ENCODE measurements around the gene TICAM1.

- TF ChIP-seq CBFB (IDR thresholded peaks at IDR 0.05; ENCODE audit: low read depth) = no peak
- TF ChIP-seq, protein P1, sequence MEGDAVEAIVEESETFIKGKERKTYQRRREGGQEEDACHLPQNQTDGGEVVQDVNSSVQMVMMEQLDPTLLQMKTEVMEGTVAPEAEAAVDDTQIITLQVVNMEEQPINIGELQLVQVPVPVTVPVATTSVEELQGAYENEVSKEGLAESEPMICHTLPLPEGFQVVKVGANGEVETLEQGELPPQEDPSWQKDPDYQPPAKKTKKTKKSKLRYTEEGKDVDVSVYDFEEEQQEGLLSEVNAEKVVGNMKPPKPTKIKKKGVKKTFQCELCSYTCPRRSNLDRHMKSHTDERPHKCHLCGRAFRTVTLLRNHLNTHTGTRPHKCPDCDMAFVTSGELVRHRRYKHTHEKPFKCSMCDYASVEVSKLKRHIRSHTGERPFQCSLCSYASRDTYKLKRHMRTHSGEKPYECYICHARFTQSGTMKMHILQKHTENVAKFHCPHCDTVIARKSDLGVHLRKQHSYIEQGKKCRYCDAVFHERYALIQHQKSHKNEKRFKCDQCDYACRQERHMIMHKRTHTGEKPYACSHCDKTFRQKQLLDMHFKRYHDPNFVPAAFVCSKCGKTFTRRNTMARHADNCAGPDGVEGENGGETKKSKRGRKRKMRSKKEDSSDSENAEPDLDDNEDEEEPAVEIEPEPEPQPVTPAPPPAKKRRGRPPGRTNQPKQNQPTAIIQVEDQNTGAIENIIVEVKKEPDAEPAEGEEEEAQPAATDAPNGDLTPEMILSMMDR (IDR thresholded peaks at IDR 0.05 in 2 of 3, conservative IDR thresholded peaks at IDR 0.05 in 1 of 3; ENCODE audit: control insufficient read depth in 2 of 3, extremely low read depth in 1 of 3, insufficient read depth in 1 of 3, low read depth in 3 of 3, low read length in 3 of 3) = no peak
- no peak for TF ChIP-seq NR2F1 (conservative IDR thresholded peaks at IDR 0.05)
- TF ChIP-seq, protein P2, sequence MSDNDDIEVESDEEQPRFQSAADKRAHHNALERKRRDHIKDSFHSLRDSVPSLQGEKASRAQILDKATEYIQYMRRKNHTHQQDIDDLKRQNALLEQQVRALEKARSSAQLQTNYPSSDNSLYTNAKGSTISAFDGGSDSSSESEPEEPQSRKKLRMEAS (IDR thresholded peaks at IDR 0.05; ENCODE audit: low read depth, low read length) = no peak
- no peak for TF ChIP-seq POLR2A (IDR thresholded peaks at IDR 0.05; ENCODE audit: low read depth, low read length)
- TF ChIP-seq SPI1 (IDR thresholded peaks at IDR 0.05; ENCODE audit: borderline replicate concordance, insufficient read depth, low read depth, low read length) = no peak
- no peak for TF ChIP-seq ZNF274 (IDR thresholded peaks at IDR 0.05; ENCODE audit: insufficient read depth, insufficient read length)
- no peak for TF ChIP-seq RELA (IDR thresholded peaks at IDR 0.05; ENCODE audit: borderline replicate concordance, partially characterized antibody)
- no peak for TF ChIP-seq CBX5 (IDR thresholded peaks at IDR 0.05; ENCODE audit: low read depth)
- no peak for TF ChIP-seq SRF (IDR thresholded peaks at IDR 0.05; ENCODE audit: low read depth in 2 of 2, low read length in 2 of 2)
- TF ChIP-seq USF1 (IDR thresholded peaks at IDR 0.05; ENCODE audit: borderline replicate concordance, extremely low read length, insufficient read depth, low read depth, low read length) = no peak
- no peak for TF ChIP-seq POLR2AphosphoS2 (IDR thresholded peaks at IDR 0.05; ENCODE audit: low read depth, low read length)
- TF ChIP-seq, protein P3, sequence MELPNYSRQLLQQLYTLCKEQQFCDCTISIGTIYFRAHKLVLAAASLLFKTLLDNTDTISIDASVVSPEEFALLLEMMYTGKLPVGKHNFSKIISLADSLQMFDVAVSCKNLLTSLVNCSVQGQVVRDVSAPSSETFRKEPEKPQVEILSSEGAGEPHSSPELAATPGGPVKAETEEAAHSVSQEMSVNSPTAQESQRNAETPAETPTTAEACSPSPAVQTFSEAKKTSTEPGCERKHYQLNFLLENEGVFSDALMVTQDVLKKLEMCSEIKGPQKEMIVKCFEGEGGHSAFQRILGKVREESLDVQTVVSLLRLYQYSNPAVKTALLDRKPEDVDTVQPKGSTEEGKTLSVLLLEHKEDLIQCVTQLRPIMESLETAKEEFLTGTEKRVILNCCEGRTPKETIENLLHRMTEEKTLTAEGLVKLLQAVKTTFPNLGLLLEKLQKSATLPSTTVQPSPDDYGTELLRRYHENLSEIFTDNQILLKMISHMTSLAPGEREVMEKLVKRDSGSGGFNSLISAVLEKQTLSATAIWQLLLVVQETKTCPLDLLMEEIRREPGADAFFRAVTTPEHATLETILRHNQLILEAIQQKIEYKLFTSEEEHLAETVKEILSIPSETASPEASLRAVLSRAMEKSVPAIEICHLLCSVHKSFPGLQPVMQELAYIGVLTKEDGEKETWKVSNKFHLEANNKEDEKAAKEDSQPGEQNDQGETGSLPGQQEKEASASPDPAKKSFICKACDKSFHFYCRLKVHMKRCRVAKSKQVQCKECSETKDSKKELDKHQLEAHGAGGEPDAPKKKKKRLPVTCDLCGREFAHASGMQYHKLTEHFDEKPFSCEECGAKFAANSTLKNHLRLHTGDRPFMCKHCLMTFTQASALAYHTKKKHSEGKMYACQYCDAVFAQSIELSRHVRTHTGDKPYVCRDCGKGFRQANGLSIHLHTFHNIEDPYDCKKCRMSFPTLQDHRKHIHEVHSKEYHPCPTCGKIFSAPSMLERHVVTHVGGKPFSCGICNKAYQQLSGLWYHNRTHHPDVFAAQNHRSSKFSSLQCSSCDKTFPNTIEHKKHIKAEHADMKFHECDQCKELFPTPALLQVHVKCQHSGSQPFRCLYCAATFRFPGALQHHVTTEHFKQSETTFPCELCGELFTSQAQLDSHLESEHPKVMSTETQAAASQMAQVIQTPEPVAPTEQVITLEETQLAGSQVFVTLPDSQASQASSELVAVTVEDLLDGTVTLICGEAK (IDR thresholded peaks at IDR 0.05; ENCODE audit: borderline replicate concordance) = no peak
- TF ChIP-seq FOXM1 (IDR thresholded peaks at IDR 0.05; ENCODE audit: low read depth, low read length) = no peak
Measured at GRCh38 chr19:4823577-4823976, 7.9 kb downstream of the TICAM1 start.
